ENCODE measurements around the gene DYNC1LI1.

DYNC1LI1 gene

DNA sequence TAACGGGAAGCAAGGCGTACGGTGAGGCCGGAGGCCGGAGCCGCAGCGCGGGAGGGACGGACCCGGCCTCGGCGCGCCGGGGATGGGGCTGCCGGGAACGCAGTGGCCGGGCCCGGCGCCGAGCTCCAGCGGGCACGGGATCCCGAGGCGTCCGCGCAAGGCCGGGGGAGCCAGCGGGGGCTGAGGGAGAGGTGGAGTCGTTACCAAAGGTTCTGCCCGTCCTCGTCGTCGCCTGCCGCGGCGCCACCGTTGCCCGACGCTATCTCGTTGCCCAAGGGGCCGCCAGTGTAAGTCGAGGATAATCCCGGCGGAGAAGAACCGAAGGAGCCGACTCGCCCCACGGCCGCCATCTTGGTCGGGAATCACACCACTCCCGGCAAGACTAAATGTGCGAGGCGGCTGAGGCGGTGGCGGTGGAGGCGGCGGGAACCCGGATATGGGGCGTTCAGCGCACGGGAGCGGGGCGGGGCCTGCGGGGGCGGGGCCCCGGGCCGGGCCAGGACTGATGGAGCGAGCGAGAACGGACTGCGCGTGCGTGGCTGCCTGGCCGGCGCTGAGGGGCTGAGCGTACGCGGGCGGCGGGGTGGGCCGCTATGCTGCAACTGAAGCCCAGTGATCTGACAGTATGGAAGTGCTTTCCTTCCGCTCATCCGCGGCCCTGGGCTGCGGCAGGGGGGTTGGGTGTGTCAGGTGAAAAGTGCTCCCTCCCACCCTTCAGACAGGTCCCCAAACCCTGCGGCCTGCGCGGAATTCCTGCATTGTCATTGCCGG lies at the start of gene DYNC1LI1:
TSS of gene DYNC1LI1 (minus strand) at position 438 of the 771 bp plus-strand sequence. CDS start at position 350, 88 bp downstream.
- Histone ChIP-seq H3K36me3 (ENCODE audit: insufficient read depth, low read depth, low read length) (peaks cover 21% of the 10 kb centered on the region), H3K27ac (ENCODE audit: low read length) (peak within 1 kb of the TSS; percentile 85), H3K9ac (ENCODE audit: low read depth, low read length) (peak within 1 kb of the TSS; percentile 98), H3K4me3 (ENCODE audit: low read length) (peak within 1 kb of the TSS; percentile 78), H3K4me1 (ENCODE audit: insufficient read depth, low read length) (peaks cover 21% of the 10 kb centered on the region), H3K9me3 (ENCODE audit: insufficient read depth, low read depth, low read length) (no peaks in the 10 kb centered on the region), H3K27me3 (ENCODE audit: insufficient read depth, low read length) (no peaks in the 10 kb centered on the region)

DNA sequence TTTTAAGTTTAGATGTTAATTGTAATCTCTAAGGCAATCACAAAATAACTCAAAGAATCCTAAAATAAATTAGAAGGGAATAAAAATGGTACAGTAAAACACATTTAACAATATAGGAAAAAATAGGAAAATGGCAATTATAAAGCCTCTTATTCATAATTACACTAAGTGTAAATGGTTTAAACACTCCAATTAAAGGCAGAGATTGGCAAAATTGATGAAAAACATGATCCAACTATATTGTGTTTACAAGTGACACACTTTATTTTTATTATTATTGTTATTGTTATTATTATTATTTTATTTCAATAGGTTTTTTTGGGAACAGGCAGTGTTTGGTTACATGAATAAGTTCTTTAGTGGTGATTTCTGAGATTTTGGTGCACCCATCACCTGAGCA lies 48.7 kb upstream of the DYNC1LI1 start:
- Histone ChIP-seq H3K27me3 (ENCODE audit: insufficient read depth, low read length) (no peaks in the 10 kb centered on the region), H3K9ac (ENCODE audit: low read depth, low read length) (no peak overlapping the region), H3K27ac (ENCODE audit: low read length) (no peak overlapping the region), H3K4me1 (ENCODE audit: insufficient read depth, low read length) (no peaks in the 10 kb centered on the region), H3K4me3 (ENCODE audit: low read length) (no peak overlapping the region), H3K9me3 (ENCODE audit: insufficient read depth, low read depth, low read length) (peaks cover 11% of the 10 kb centered on the region; the same call in 1 of the 2 replicates), H3K36me3 (ENCODE audit: insufficient read depth, low read depth, low read length) (no peaks in the 10 kb centered on the region)

DNA sequence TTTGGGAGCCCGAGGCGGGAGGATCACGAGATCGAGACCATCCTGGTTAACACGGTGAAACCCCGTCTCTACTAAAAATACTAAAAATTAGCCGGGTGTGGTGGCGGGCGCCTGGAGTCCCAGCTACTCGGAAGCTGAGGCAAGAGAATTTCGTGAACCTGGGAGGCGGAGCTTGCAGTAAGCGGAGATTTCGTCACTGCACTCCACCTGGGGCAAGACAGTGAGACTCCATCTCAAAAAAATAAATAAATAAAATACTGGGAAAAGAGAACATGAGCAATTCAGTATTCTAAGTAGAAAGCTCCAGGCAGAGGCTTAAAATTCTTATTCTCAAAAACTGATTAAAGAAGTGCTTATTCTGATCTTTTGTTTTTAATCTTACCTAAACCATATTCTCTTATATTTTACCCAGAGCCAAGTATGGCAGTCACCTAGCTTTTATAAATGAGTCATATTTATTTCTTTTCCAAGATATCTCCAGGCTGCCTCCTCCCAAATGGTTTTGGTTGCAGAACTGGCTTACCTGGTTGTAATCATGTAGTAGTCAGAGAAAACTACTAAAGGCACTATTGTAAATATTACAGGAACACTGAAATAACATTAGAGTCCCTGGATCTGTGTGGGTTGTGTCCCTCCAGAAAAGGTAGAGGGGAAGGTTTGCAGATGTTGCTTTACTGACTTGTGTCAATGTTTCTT lies 45.8 kb upstream of the DYNC1LI1 start:
- no peak overlapping the region for H3K4me3 ChIP-seq (ENCODE audit: low read length)
- H3K9ac ChIP-seq (ENCODE audit: low read depth, low read length): no peak overlapping the region
- H3K9me3 ChIP-seq (ENCODE audit: insufficient read depth, low read depth, low read length): peaks cover 11% of the 10 kb centered on the region; the same call in 1 of the 2 replicates
- no peaks in the 10 kb centered on the region for H3K4me1 ChIP-seq (ENCODE audit: insufficient read depth, low read length)
- H3K27ac ChIP-seq (ENCODE audit: low read length): no peak overlapping the region
- no peaks in the 10 kb centered on the region for H3K27me3 ChIP-seq (ENCODE audit: insufficient read depth, low read length)
- H3K36me3 ChIP-seq (ENCODE audit: insufficient read depth, low read depth, low read length): no peaks in the 10 kb centered on the region

DNA sequence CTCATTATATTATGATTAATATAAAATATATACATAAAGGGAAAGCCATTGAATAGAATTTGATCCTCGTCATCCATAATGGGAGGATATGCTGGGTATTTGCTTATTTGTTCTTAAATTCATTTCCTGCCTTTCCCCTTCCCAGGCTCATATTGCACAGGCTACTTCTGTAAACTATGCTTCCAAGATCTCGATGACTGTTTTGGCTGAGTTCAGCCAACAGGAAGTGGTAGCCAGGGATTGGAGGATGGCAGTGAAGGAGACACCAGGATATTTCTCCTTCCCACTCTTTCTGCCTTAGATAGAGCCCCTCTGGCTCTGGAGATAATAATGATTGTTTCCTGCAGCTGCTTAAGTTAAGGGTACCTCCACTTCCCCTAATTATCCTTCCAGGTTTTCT lies 44.3 kb upstream of the DYNC1LI1 start:
- Histone ChIP-seq H3K4me3 (ENCODE audit: low read length) (no peak overlapping the region), H3K27ac (ENCODE audit: low read length) (no peak overlapping the region), H3K9ac (ENCODE audit: low read depth, low read length) (no peak overlapping the region), H3K36me3 (ENCODE audit: insufficient read depth, low read depth, low read length) (no peaks in the 10 kb centered on the region), H3K9me3 (ENCODE audit: insufficient read depth, low read depth, low read length) (peaks cover 7% of the 10 kb centered on the region; the same call in 1 of the 2 replicates), H3K4me1 (ENCODE audit: insufficient read depth, low read length) (no peaks in the 10 kb centered on the region), H3K27me3 (ENCODE audit: insufficient read depth, low read length) (no peaks in the 10 kb centered on the region)

DNA sequence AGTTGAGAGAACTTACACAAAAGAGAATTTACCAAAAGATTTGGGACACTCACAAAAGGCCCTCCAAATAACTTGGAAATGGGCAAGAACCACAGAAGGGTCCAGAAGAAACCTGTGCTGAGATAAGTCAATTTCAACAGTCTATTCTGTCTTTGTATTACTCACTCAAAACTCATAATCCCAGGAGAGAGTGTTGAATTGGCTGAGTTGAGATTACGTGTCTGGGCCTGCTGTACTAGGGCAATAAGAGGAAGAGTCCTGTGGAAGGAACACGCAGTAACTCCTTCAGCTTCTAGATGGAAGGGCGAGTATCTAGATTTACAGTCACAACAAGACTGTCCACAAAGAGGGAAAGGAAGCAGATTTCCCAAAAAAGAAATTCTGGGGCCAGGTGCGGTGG lies 42.5 kb upstream of the DYNC1LI1 start:
- Histone ChIP-seq H3K36me3 (ENCODE audit: insufficient read depth, low read depth, low read length) (no peaks in the 10 kb centered on the region), H3K27me3 (ENCODE audit: insufficient read depth, low read length) (no peaks in the 10 kb centered on the region), H3K9me3 (ENCODE audit: insufficient read depth, low read depth, low read length) (no peaks in the 10 kb centered on the region)

DNA sequence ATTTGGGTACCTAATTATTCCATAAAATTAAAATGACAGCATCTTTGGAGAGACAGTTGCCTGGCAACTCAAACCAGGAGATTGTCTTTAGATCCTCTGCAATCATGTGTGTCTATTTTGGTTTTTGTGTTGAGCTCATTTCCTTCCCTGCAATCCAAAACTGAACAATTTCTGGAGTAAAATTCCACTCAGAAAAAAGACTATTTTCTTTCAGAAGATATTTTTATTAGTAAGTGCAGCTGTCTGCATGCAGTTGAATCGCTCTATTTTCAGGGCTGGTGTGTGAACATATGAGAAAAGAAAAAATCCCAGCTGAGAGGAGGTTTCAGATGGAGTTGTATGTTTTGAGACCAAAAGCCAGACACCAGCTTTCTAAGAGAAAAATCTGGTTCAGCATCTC lies 41.9 kb upstream of the DYNC1LI1 start:
- Histone ChIP-seq H3K27ac (ENCODE audit: low read length) (no peak overlapping the region), H3K27me3 (ENCODE audit: insufficient read depth, low read length) (no peaks in the 10 kb centered on the region), H3K9me3 (ENCODE audit: insufficient read depth, low read depth, low read length) (no peaks in the 10 kb centered on the region), H3K36me3 (ENCODE audit: insufficient read depth, low read depth, low read length) (no peaks in the 10 kb centered on the region), H3K4me3 (ENCODE audit: low read length) (no peak overlapping the region), H3K4me1 (ENCODE audit: insufficient read depth, low read length) (no peaks in the 10 kb centered on the region), H3K9ac (ENCODE audit: low read depth, low read length) (no peak overlapping the region)

More for the DNA sequence above, 42.5 kb upstream of the DYNC1LI1 start:
- H3K4me1 ChIP-seq (ENCODE audit: insufficient read depth, low read length): no peaks in the 10 kb centered on the region
- H3K27ac ChIP-seq (ENCODE audit: low read length): no peak overlapping the region
- no peak overlapping the region for H3K4me3 ChIP-seq (ENCODE audit: low read length)
- H3K9ac ChIP-seq (ENCODE audit: low read depth, low read length): no peak overlapping the region

DNA sequence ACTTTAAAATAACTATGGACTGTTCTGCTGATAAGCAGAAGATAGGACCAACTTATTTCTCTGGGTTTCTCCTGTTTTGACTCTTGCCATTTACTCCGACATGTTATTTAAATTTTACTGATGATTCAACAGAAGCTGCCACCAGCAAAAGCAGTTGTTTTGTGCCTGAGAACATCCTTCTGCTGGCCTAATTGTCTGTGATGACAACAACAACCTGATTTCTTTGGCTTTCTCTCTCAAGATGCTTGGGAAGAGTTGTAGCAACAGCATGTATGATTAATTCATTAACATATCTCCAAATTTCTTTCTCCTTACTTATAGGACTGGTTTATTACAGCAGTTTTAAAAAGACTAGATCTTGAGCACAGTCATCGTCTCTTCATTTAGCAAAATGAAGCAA lies 36.9 kb upstream of the DYNC1LI1 start:
- no peaks in the 10 kb centered on the region for H3K9me3 ChIP-seq (ENCODE audit: insufficient read depth, low read depth, low read length)

DNA sequence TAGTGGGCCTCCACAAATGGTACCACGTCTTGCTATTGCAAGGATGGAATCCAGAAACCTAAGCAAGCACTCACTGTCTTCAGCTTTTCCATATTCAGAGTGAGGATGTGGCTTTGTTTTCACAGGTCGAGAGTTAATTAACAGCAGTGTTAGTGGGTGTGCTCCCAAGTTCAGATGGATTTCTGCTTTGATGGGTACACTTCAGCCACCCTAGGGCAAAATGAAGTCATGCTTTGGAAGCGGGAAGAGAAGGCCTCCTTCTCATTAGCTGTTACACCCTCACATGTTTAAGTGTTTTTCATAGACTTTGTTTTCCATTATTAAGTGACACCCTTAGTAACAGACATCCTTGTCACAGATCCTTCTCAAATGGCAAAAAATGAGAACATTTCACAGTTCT lies 36.3 kb upstream of the DYNC1LI1 start:
- no peak overlapping the region for H3K9ac ChIP-seq (ENCODE audit: low read depth, low read length)
- H3K27ac ChIP-seq (ENCODE audit: low read length): no peak overlapping the region
- H3K4me3 ChIP-seq (ENCODE audit: low read length): no peak overlapping the region
- H3K4me1 ChIP-seq (ENCODE audit: insufficient read depth, low read length): no peaks in the 10 kb centered on the region
- H3K9me3 ChIP-seq (ENCODE audit: insufficient read depth, low read depth, low read length): no peaks in the 10 kb centered on the region
- no peaks in the 10 kb centered on the region for H3K36me3 ChIP-seq (ENCODE audit: insufficient read depth, low read depth, low read length)
- no peaks in the 10 kb centered on the region for H3K27me3 ChIP-seq (ENCODE audit: insufficient read depth, low read length)

More for the DNA sequence above, 36.9 kb upstream of the DYNC1LI1 start:
- Histone ChIP-seq H3K27ac (ENCODE audit: low read length) (no peak overlapping the region), H3K36me3 (ENCODE audit: insufficient read depth, low read depth, low read length) (no peaks in the 10 kb centered on the region), H3K27me3 (ENCODE audit: insufficient read depth, low read length) (no peaks in the 10 kb centered on the region), H3K9ac (ENCODE audit: low read depth, low read length) (no peak overlapping the region), H3K4me1 (ENCODE audit: insufficient read depth, low read length) (no peaks in the 10 kb centered on the region), H3K4me3 (ENCODE audit: low read length) (no peak overlapping the region)

DNA sequence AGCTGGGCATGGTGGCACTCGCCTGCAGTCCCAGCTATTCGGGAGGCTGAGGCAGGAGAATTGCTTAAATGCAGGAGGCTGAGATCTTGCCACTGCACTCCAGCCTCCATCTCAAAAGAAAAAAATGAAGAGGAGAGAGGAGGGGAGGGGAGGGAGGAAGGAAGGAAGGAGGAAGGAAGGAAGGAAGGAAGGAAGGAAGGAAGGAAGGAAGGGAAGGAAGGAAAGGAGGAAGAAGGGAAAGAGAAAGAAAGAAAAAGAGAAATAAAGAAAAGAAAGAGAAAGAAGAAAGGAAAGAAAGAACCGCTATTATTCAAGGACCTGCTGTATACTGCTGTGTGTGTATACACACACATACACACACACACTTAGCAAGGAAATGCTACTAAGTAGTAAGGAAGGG lies 35.6 kb upstream of the DYNC1LI1 start:
- Histone ChIP-seq H3K4me1 (ENCODE audit: insufficient read depth, low read length) (no peaks in the 10 kb centered on the region), H3K36me3 (ENCODE audit: insufficient read depth, low read depth, low read length) (no peaks in the 10 kb centered on the region), H3K27ac (ENCODE audit: low read length) (no peak overlapping the region), H3K9me3 (ENCODE audit: insufficient read depth, low read depth, low read length) (no peaks in the 10 kb centered on the region), H3K9ac (ENCODE audit: low read depth, low read length) (no peak overlapping the region), H3K27me3 (ENCODE audit: insufficient read depth, low read length) (no peaks in the 10 kb centered on the region), H3K4me3 (ENCODE audit: low read length) (no peak overlapping the region)

DNA sequence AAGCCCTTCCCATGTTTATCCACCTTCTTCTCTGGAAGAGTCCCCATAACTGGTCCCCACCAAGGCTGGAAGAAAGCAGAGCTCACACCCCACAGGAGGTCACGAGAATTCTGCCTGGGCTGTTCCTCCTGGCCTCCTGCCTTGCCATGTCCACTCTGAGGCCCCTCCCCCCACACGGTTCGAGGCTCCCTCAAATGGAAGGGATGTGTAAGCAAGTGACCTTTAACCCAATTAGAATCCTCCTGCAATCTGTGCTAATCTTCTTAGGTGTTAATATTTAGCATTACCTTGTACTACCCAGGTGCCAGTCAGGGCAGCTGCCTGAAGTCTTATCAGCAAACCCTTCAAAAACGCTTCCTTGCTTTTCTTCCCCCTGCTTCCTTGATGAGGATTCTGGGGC lies 32.4 kb upstream of the DYNC1LI1 start:
- H3K36me3 ChIP-seq (ENCODE audit: insufficient read depth, low read depth, low read length): no peaks in the 10 kb centered on the region

DNA sequence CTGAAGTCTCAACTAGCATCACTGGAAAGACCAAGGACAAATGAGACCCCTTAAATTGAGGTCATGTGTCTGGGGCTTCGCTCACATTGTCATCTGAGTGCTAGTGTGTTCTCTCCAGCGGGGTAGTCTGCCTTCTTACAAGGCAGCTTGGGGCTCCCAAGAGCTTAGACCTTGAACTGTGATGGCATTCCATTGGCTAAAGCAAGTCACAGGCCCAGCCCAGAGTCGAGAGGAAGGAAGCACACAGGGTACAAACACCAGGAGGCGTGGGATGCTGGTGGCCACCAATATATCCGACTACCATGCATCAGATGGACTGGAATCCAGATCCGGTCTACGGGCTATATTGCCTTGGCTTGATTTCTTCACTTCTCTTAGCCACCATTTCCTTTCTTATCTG lies 31.5 kb upstream of the DYNC1LI1 start:
- H3K36me3 ChIP-seq (ENCODE audit: insufficient read depth, low read depth, low read length): no peaks in the 10 kb centered on the region
- no peak overlapping the region for H3K27ac ChIP-seq (ENCODE audit: low read length)
- no peak overlapping the region for H3K4me3 ChIP-seq (ENCODE audit: low read length)
- H3K27me3 ChIP-seq (ENCODE audit: insufficient read depth, low read length): no peaks in the 10 kb centered on the region
- no peak overlapping the region for H3K9ac ChIP-seq (ENCODE audit: low read depth, low read length)
- no peaks in the 10 kb centered on the region for H3K9me3 ChIP-seq (ENCODE audit: insufficient read depth, low read depth, low read length)
- no peaks in the 10 kb centered on the region for H3K4me1 ChIP-seq (ENCODE audit: insufficient read depth, low read length)

More for the DNA sequence above, 32.4 kb upstream of the DYNC1LI1 start:
- no peak overlapping the region for H3K27ac ChIP-seq (ENCODE audit: low read length)
- H3K9ac ChIP-seq (ENCODE audit: low read depth, low read length): no peak overlapping the region
- no peaks in the 10 kb centered on the region for H3K9me3 ChIP-seq (ENCODE audit: insufficient read depth, low read depth, low read length)
- no peak overlapping the region for H3K4me3 ChIP-seq (ENCODE audit: low read length)
- no peaks in the 10 kb centered on the region for H3K4me1 ChIP-seq (ENCODE audit: insufficient read depth, low read length)
- no peaks in the 10 kb centered on the region for H3K27me3 ChIP-seq (ENCODE audit: insufficient read depth, low read length)

DNA sequence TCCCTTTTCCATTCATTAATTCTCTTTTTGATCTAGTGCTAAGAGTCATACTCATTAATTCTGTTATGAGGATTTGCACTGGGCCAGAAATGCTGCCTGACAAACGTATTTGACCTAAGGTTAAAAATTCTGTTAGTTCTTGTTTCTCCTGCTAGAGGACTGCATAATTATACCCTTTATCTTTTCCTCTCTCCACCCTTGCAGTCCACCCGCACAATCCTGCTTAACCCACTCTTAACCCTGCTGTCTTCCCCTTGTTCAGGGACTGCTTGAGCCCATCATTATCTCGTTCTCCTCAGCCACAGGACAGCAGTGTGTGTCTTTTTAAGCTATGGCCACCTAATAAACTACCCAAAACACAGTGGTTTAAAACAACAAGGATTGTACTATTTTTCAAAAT lies 31.1 kb upstream of the DYNC1LI1 start:
- Histone ChIP-seq H3K4me3 (ENCODE audit: low read length) (no peak overlapping the region), H3K9me3 (ENCODE audit: insufficient read depth, low read depth, low read length) (no peaks in the 10 kb centered on the region), H3K36me3 (ENCODE audit: insufficient read depth, low read depth, low read length) (no peaks in the 10 kb centered on the region)

More for the DNA sequence above, 31.1 kb upstream of the DYNC1LI1 start:
- Histone ChIP-seq H3K27me3 (ENCODE audit: insufficient read depth, low read length) (no peaks in the 10 kb centered on the region), H3K9ac (ENCODE audit: low read depth, low read length) (no peak overlapping the region), H3K27ac (ENCODE audit: low read length) (no peak overlapping the region), H3K4me1 (ENCODE audit: insufficient read depth, low read length) (no peaks in the 10 kb centered on the region)

All from iPS-20b (cell line).